GM19468 (cell line): ENCODE data around the gene HMX1.

Experiments
- ATAC-seq: cut with Tn5 transposase; IDR thresholded peaks from one replicate; pipeline ENCODE4 v1.9.1; 2021; ENCODE audit warnings: mild to moderate bottlenecking, moderate library complexity, moderate number of reproducible peaks; ENCODE audit not compliant: unreplicated experiment; ENCODE audit errors: extremely low read depth

Gene HMX1

GRCh38 chr4:8860096-8860891 is 11.3 kb downstream of the HMX1 start:
- ATAC-seq, result no peak

GRCh38 chr4:8859550-8860095 is 12.0 kb downstream of the HMX1 start:
- ATAC-seq, result no peak

- no peak for ATAC-seq
Observed at GRCh38 chr4:8858701-8859210, 12.9 kb downstream of the HMX1 start.

- ATAC-seq, result no peak
Observed at GRCh38 chr4:8857766-8858700, 13.6 kb downstream of the HMX1 start.

- no peak for ATAC-seq
Observed at GRCh38 chr4:8856835-8857621, 14.6 kb downstream of the HMX1 start.

GRCh38 chr4:8855818-8856245 is 15.8 kb downstream of the HMX1 start:
- no peak for ATAC-seq

GRCh38 chr4:8854931-8855330 is 16.7 kb downstream of the HMX1 start:
- ATAC-seq, result no peak

GRCh38 chr4:8854016-8854415 is 17.6 kb downstream of the HMX1 start:
- no peak for ATAC-seq

GRCh38 chr4:8853249-8853648 is 18.4 kb downstream of the HMX1 start:
- no peak for ATAC-seq

GRCh38 chr4:8852118-8852704 is 19.4 kb downstream of the HMX1 start:
- no peak for ATAC-seq

GRCh38 chr4:8851321-8852117 is 20.1 kb downstream of the HMX1 start:
- ATAC-seq, result no peak

- no peak for ATAC-seq
Observed at GRCh38 chr4:8850830-8851188, 20.8 kb downstream of the HMX1 start.

- no peak for ATAC-seq
Observed at GRCh38 chr4:8850074-8850829, 21.4 kb downstream of the HMX1 start.

GRCh38 chr4:8849266-8850073 is 22.2 kb downstream of the HMX1 start:
- no peak for ATAC-seq

- no peak for ATAC-seq
Observed at GRCh38 chr4:8848507-8849265, 23.0 kb downstream of the HMX1 start.

- ATAC-seq, result no peak
Observed at GRCh38 chr4:8847764-8848163, 23.9 kb downstream of the HMX1 start.

GRCh38 chr4:8847331-8847730 is 24.3 kb downstream of the HMX1 start:
- no peak for ATAC-seq
